Left renal cortex interstitium (tissue), 4 donors: ENCODE measurements around the gene AP4S1. TPM values are rescaled to one million over a fixed set of nuclear protein-coding genes. Genes with fewer than 3 reads are reported as not detected.

Experiments
- DNase-seq, 4 donors: peaks; one replicate each; pipeline ENCODE4 v3.0.0-alpha.2; 2013; ENCODE audit warnings: low read depth in 4 of 4, low spot score in 2 of 4, missing footprints in 1 of 4
- polyA plus RNA-seq, 4 donors: library from polyadenylated mRNA; unstranded; fragments of 120-200 nt; gene quantifications; one replicate each; pipeline ENCODE4 v1.2.1, GENCODE V29; 2013; ENCODE audit not compliant: insufficient read length in 4 of 4

The AP4S1 gene
- polyA plus RNA-seq, result 10 to 100 TPM; 17.6 to 22.3 (median 18.7) TPM

GRCh38 chr14:31025367-31026076 is at the start of gene AP4S1:
Gene AP4S1 (plus strand): TSS chr14:31025649. CDS start chr14:31066197, 40,548 bp downstream.
- peak; percentile 40 to 46 (median 44) for DNase-seq

GRCh38 chr14:30977752-30978151 is 47.7 kb upstream of the AP4S1 start:
- no peak for DNase-seq

GRCh38 chr14:30980106-30980704 is 45.2 kb upstream of the AP4S1 start:
- DNase-seq, result peak in 1 of 4 donors; percentile 41

- DNase-seq, result no peak
Measured at GRCh38 chr14:30980980-30981379, 44.5 kb upstream of the AP4S1 start.

- no peak for DNase-seq
Measured at GRCh38 chr14:30982533-30982932, 42.9 kb upstream of the AP4S1 start.

GRCh38 chr14:30983858-30984257 is 41.6 kb upstream of the AP4S1 start:
- no peak for DNase-seq

- DNase-seq, result no peak
Measured at GRCh38 chr14:30985796-30986195, 39.7 kb upstream of the AP4S1 start.

GRCh38 chr14:30988509-30988908 is 36.9 kb upstream of the AP4S1 start:
- no peak for DNase-seq

- DNase-seq, result no peak
Measured at GRCh38 chr14:30990770-30991169, 34.7 kb upstream of the AP4S1 start.

GRCh38 chr14:30991408-30991807 is 34.0 kb upstream of the AP4S1 start:
- no peak for DNase-seq

GRCh38 chr14:30993071-30993470 is 32.4 kb upstream of the AP4S1 start:
- DNase-seq, result no peak

GRCh38 chr14:30994681-30995620 is 30.5 kb upstream of the AP4S1 start:
- no peak for DNase-seq

- DNase-seq, result no peak
Measured at GRCh38 chr14:30995689-30996088, 29.8 kb upstream of the AP4S1 start.

GRCh38 chr14:30996892-30997659 is 28.4 kb upstream of the AP4S1 start:
- no peak for DNase-seq

GRCh38 chr14:30998100-30998706 is 27.2 kb upstream of the AP4S1 start:
- DNase-seq, result no peak

GRCh38 chr14:30999038-30999773 is 26.2 kb upstream of the AP4S1 start:
- no peak for DNase-seq

GRCh38 chr14:31000629-31001338 is 24.7 kb upstream of the AP4S1 start:
- DNase-seq, result no peak

GRCh38 chr14:31001339-31001658 is 24.1 kb upstream of the AP4S1 start:
- DNase-seq, result no peak

GRCh38 chr14:31003284-31003683 is 22.2 kb upstream of the AP4S1 start:
- no peak for DNase-seq
